Uterus (tissue), 2 donors: ENCODE measurements around the gene CEBPE.

ENCODE experiments used
- POLR2A ChIP-seq, 2 donors: fragments of 450-650 bp; IDR thresholded peaks; one replicate each; pipeline ENCODE4 v1.6.1; 2016; ENCODE audit warnings: antibody characterized with exemption in 2 of 2, mild to moderate bottlenecking in 1 of 2, moderate library complexity in 1 of 2
- TF ChIP-seq, protein P1 (sequence below), 4 experiments: fragments of 200-600 bp in 2 of 4; fragments of 450-650 bp in 2 of 4; sonication (generic) in 2 of 4; IDR thresholded peaks; one replicate each; pipeline ENCODE4 v1.5.1; 2016 to 2019; ENCODE audit warnings: antibody characterized with exemption in 4 of 4, mild to moderate bottlenecking in 2 of 4, moderate library complexity in 1 of 4

DNA sequence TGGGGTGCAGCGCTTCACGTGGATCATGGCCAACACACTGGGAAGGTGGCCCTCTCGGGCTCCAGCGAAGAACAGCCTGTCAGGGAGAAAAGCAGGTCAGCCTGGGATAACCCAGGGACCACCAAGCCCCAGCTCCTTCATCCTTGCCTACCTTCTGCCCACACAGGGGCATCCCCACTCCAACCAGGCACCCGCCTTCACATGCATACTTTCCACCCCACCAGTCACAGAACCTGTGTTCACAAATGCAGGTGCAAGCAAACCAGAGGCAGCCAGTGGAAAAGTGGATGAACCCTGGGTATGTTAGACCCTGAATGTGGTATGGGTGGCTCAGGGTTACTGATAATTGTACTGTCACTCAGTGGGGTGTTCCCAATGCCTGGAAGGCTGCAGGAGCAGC is 12.4 kb upstream of the CEBPE start:
- TF ChIP-seq, protein P1, sequence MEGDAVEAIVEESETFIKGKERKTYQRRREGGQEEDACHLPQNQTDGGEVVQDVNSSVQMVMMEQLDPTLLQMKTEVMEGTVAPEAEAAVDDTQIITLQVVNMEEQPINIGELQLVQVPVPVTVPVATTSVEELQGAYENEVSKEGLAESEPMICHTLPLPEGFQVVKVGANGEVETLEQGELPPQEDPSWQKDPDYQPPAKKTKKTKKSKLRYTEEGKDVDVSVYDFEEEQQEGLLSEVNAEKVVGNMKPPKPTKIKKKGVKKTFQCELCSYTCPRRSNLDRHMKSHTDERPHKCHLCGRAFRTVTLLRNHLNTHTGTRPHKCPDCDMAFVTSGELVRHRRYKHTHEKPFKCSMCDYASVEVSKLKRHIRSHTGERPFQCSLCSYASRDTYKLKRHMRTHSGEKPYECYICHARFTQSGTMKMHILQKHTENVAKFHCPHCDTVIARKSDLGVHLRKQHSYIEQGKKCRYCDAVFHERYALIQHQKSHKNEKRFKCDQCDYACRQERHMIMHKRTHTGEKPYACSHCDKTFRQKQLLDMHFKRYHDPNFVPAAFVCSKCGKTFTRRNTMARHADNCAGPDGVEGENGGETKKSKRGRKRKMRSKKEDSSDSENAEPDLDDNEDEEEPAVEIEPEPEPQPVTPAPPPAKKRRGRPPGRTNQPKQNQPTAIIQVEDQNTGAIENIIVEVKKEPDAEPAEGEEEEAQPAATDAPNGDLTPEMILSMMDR (IDR thresholded peaks at IDR 0.05): no peak
- TF ChIP-seq POLR2A (IDR thresholded peaks at IDR 0.05): no peak
